Ishikawa (cell line): ENCODE measurements around the gene MARCHF10.

Source experiments
- CEBPB ChIP-seq: IDR thresholded peaks from 2 replicates; pipeline ENCODE4 v1.6.1; 2012
- CREB1 ChIP-seq: IDR thresholded peaks from 2 replicates; pipeline ENCODE4 v1.6.1; 2012; ENCODE audit warnings: low read depth
- EP300 ChIP-seq: IDR thresholded peaks from 2 replicates; pipeline ENCODE4 v1.6.1; 2012; ENCODE audit warnings: borderline replicate concordance
- MAX ChIP-seq: IDR thresholded peaks from 2 replicates; pipeline ENCODE4 v1.6.1; 2012
- NFIC ChIP-seq: IDR thresholded peaks from 2 replicates; pipeline ENCODE4 v1.6.1; 2012
- RAD21 ChIP-seq: IDR thresholded peaks from 2 replicates; pipeline ENCODE4 v1.6.1; 2012; ENCODE audit warnings: low read depth
- REST ChIP-seq: IDR thresholded peaks from 2 replicates; pipeline ENCODE4 v1.6.1; 2012; ENCODE audit warnings: low read depth, mild to moderate bottlenecking
- TAF1 ChIP-seq: IDR thresholded peaks from 2 replicates; pipeline ENCODE4 v1.6.1; 2012; ENCODE audit warnings: low read depth, mild to moderate bottlenecking
- TCF12 ChIP-seq: IDR thresholded peaks from 2 replicates; pipeline ENCODE4 v1.6.1; 2012; ENCODE audit warnings: low read depth
- TEAD4 ChIP-seq: IDR thresholded peaks from 2 replicates; pipeline ENCODE4 v1.6.1; 2012
- USF1 ChIP-seq: IDR thresholded peaks from 2 replicates; pipeline ENCODE4 v1.6.1; 2012
- YY1 ChIP-seq: IDR thresholded peaks from 2 replicates; pipeline ENCODE4 v1.6.1; 2012; ENCODE audit warnings: low read depth
- ZBTB7A ChIP-seq: IDR thresholded peaks from 2 replicates; pipeline ENCODE4 v1.6.1; 2012; ENCODE audit warnings: low read depth

- TF ChIP-seq TEAD4 (no peak), NFIC (no peak), EP300 (no peak), MAX (no peak), ZBTB7A (no peak), USF1 (no peak), TAF1 (no peak), REST (no peak), RAD21 (no peak), YY1 (no peak), TCF12 (no peak), CREB1 (no peak), CEBPB (no peak)
Measured at GRCh38 chr17:62800585-62800984, 7.5 kb downstream of the MARCHF10 start.
